Measurements from ENCODE around the gene IMMP2L. TPM values are rescaled to one million over a fixed set of nuclear protein-coding genes. Genes with fewer than 3 reads are reported as not detected.

IMMP2L gene
- total and polyA plus RNA-seq, 4 donors = 7.3 to 21.1 (median 12.4) TPM

DNA sequence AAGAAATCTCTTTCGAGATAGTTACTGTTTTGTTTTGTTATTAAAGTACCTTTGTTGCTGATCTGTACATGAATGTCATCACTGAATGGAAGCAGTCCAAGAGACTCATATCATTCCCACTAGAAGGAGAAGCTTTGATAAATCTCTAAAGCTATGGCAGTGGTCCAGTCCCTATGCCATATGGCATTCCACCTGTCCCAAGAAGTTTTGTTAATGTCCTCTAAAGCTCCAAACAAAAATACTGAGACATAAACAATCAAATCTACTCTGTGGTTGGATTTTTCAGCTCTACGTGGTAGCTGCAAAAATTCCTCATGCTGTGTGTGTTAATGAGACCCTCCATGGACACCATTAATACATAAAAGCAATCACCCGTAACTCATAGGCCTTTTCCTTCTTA lies 377.3 kb downstream of the IMMP2L start:
- no peaks in the 10 kb centered on the region for H3K4me1 ChIP-seq (ENCODE audit: control insufficient read depth in 4 of 4, insufficient read depth in 4 of 4, low read length in 3 of 4)
- H3K27me3 ChIP-seq (ENCODE audit: control insufficient read depth in 4 of 4, insufficient read depth in 4 of 4, low read length in 3 of 4) = no peaks in the 10 kb centered on the region
- H3K9ac ChIP-seq (ENCODE audit: low read depth in 1 of 2, low read length in 2 of 2) = no peak overlapping the region
- H3K9me3 ChIP-seq (ENCODE audit: control insufficient read depth in 4 of 4, low read length in 3 of 4) = no peaks in the 10 kb centered on the region
- no peak overlapping the region for H3K4me3 ChIP-seq (ENCODE audit: low read depth in 1 of 3, low read length in 3 of 3)
- no peak overlapping the region for H3K27ac ChIP-seq (ENCODE audit: low read depth in 1 of 2, low read length in 2 of 2)
- no peaks in the 10 kb centered on the region for H3K36me3 ChIP-seq (ENCODE audit: control insufficient read depth in 4 of 4, insufficient read depth in 3 of 4, low read depth in 1 of 4, low read length in 3 of 4)
- TF ChIP-seq GABPA (IDR thresholded peaks at IDR 0.05 in 1 of 2, conservative IDR thresholded peaks at IDR 0.05 in 1 of 2) = no peak
- TF ChIP-seq ZBTB33 (IDR thresholded peaks at IDR 0.05) = no peak
- TF ChIP-seq FOXA2 (IDR thresholded peaks at IDR 0.05) = no peak
- no peak for TF ChIP-seq HNF4A (conservative IDR thresholded peaks at IDR 0.05)
- TF ChIP-seq EGR1 (IDR thresholded peaks at IDR 0.05; ENCODE audit: low read depth in 2 of 2) = no peak
- no peak for TF ChIP-seq JUND (IDR thresholded peaks at IDR 0.05)
- no peak for TF ChIP-seq RAD21 (IDR thresholded peaks at IDR 0.05)
- no peak for TF ChIP-seq CTCF (IDR thresholded peaks at IDR 0.05; ENCODE audit: low read depth, low read length, missing input control)
- TF ChIP-seq, protein P1, sequence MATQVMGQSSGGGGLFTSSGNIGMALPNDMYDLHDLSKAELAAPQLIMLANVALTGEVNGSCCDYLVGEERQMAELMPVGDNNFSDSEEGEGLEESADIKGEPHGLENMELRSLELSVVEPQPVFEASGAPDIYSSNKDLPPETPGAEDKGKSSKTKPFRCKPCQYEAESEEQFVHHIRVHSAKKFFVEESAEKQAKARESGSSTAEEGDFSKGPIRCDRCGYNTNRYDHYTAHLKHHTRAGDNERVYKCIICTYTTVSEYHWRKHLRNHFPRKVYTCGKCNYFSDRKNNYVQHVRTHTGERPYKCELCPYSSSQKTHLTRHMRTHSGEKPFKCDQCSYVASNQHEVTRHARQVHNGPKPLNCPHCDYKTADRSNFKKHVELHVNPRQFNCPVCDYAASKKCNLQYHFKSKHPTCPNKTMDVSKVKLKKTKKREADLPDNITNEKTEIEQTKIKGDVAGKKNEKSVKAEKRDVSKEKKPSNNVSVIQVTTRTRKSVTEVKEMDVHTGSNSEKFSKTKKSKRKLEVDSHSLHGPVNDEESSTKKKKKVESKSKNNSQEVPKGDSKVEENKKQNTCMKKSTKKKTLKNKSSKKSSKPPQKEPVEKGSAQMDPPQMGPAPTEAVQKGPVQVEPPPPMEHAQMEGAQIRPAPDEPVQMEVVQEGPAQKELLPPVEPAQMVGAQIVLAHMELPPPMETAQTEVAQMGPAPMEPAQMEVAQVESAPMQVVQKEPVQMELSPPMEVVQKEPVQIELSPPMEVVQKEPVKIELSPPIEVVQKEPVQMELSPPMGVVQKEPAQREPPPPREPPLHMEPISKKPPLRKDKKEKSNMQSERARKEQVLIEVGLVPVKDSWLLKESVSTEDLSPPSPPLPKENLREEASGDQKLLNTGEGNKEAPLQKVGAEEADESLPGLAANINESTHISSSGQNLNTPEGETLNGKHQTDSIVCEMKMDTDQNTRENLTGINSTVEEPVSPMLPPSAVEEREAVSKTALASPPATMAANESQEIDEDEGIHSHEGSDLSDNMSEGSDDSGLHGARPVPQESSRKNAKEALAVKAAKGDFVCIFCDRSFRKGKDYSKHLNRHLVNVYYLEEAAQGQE (IDR thresholded peaks at IDR 0.05) = no peak
- no peak for TF ChIP-seq SP1 (IDR thresholded peaks at IDR 0.05)
- no peak for TF ChIP-seq YY1 (IDR thresholded peaks at IDR 0.05)
- no peak for TF ChIP-seq FOXA1 (IDR thresholded peaks at IDR 0.05)
- TF ChIP-seq, protein P2, sequence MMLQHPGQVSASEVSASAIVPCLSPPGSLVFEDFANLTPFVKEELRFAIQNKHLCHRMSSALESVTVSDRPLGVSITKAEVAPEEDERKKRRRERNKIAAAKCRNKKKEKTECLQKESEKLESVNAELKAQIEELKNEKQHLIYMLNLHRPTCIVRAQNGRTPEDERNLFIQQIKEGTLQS (IDR thresholded peaks at IDR 0.05) = no peak
- WGBS = 95% methylated on average over 3 of the region's 3 CpGs
- no peak for DNase-seq (ENCODE audit: low spot score)

- Histone ChIP-seq H3K27ac (ENCODE audit: low read depth in 1 of 2, low read length in 2 of 2) (no peak overlapping the region), H3K4me3 (ENCODE audit: low read depth in 1 of 3, low read length in 3 of 3) (no peak overlapping the region), H3K27me3 (ENCODE audit: control insufficient read depth in 4 of 4, insufficient read depth in 4 of 4, low read length in 3 of 4) (no peaks in the 10 kb centered on the region), H3K9me3 (ENCODE audit: control insufficient read depth in 4 of 4, low read length in 3 of 4) (peaks cover 0 to 3% (median 0%) of the 10 kb centered on the region in 4 donors), H3K9ac (ENCODE audit: low read depth in 1 of 2, low read length in 2 of 2) (no peak overlapping the region), H3K4me1 (ENCODE audit: control insufficient read depth in 4 of 4, insufficient read depth in 4 of 4, low read length in 3 of 4) (no peaks in the 10 kb centered on the region), H3K36me3 (ENCODE audit: control insufficient read depth in 4 of 4, insufficient read depth in 3 of 4, low read depth in 1 of 4, low read length in 3 of 4) (peaks cover 0 to 3% (median 1%) of the 10 kb centered on the region in 4 donors)
- DNase-seq (ENCODE audit: low spot score) = no peak
- TF ChIP-seq MAX (IDR thresholded peaks at IDR 0.05) (no peak), RXRA (IDR thresholded peaks at IDR 0.05) (no peak), RAD21 (IDR thresholded peaks at IDR 0.05) (no peak), NR2F2 (IDR thresholded peaks at IDR 0.05) (no peak), ZBTB33 (IDR thresholded peaks at IDR 0.05) (no peak), YY1 (IDR thresholded peaks at IDR 0.05) (no peak), HNF4G (IDR thresholded peaks at IDR 0.05) (no peak)
- TF ChIP-seq, protein P1 (IDR thresholded peaks at IDR 0.05) = no peak
These were observed 379.0 kb downstream of the IMMP2L start for GRCh38 chr7:111183321-111183720.

Measured in liver (tissue), 9 donors.